Fibroblast of peridontal ligament (primary cell): ENCODE data around the gene PCSK7.
"Not testable (repeated sequence)": the region's sequence is repeated elsewhere in the genome, so short reads cannot be mapped to it uniquely, and the experiment has no call there.

Experiments
- DNase-seq: peaks from one replicate; pipeline ENCODE4 v3.0.0-alpha.2; 2010; ENCODE audit errors: extremely low read depth

PCSK7 gene

DNA sequence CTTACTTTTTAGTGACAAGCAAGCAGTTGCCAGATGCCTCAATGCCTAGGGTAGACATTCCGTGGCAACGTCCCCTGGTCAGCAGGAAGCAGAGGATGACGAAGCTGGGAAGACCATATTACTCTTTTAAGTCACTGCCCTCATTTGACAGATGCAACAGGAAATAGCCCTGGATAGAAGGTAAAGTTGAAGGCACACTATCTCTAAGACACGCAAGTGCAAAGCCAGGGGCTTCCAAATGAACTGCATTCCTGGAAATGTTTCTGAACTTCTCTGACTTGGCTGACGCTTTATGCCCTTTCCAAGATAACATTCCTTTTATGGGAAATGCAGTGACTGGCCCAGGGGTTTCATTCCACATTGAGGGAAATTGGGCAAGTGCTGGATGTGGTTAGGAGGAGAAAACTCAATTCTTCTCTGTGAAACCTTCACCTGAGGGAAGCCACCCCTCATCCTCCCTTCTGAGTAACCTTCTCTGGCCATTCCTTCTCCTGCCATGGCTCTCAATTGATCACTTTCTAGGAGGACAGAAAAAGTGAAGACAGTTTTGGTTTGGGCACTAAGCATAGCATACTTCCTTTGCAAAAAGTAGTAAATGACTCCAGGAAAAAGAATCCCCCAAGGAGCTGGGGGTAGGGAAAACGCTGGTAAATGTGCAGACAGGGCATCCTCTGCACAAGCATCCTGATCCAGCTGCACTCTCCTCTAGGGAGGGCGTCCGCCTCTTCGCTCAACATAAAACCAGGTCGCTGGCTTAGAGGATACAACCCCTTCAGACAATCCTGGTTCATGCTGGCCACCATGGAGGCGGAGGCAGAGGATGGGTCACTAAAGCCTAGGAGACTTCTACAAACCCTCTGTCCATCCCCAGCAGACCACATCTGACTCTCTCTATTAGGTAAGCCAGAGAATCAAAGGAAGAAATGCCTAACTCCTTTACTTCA lies 14.5 kb downstream of the PCSK7 start:
- DNase-seq, result peak; percentile 87

DNA sequence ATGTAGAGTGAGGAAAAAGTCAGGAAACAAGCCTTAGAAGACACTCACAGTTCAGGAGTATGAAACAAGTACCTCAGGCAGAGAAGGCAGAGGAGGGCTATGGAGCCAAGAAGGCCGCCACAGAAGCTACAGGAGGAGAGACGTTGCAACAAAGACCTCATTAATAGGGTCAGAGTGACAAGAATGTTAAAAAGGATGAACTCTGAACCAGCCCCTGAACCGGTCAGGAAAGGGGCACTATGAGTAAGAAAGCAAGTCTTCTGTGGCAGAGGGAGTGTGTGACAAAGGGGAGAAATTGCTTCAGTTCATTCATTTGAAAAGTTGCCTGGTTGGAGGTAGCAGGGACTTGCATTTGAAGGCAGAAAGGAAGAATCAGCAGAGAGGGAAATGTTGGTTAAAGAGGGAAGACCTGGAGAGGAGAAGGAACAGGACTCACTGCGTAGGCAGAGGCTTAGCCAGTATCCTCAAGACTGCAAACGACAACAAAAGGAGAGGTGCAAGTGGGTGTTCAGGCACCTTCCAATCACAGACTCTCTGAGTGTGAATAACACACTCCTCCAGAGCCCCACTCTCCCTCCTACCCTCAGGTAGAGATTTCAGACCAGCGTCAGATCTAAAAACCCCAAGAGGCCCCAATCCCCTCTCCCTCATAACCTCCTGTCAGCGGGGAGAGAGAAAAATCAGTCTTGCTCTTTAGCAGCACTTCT lies 17.3 kb downstream of the PCSK7 start:
- DNase-seq, result no peak

DNA sequence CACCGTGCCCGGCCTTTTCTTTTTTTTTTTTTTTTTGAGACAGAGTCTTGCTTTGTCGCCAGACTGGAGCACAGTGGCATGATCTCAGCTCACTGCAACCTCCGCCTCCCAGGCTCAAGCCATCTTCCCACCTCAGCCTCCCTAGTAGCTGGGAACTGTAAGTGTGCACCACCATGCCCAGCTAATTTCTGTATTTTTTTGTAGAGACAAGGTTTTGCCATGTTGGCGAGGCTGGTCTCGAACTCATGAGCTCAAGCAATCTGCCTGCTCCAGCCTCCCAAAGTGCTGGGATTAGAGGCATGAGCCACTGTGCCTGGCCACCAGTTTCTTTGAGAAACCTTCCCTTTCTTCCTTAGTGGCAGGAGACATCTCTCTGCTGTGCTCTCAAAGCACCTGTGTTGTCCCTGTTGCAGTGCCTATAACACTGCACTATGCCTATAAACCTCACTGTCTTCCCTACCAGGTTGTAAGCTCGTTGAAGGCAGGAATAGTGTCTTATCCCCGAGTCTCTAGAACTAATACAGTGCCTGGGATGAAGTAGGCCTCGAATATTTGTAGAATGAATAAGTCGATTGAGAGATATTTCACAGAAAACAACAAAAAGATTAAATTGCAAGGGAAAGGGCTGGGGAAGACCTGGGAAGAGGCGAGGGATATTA lies 19.0 kb downstream of the PCSK7 start:
- DNase-seq, result no peak

DNA sequence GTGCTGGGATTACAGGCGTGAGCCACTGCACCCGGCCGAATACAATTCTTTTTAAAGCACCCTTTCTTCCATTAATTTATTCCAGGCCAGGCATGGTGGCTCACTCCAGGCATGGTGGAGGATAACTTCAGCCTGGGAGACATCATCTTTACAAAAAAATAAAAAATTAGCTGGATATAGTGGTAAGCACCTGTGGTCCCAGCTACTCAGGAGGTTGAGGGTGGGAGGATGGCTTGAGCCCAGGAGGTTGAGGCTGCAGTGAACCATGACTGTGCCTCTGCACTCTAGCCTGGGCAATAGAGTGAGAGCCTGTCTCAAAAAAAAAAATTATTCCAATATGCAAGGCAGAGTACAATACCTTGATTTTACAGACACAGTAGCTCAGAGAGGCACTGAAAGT lies 21.3 kb downstream of the PCSK7 start:
- DNase-seq, result no peak

DNA sequence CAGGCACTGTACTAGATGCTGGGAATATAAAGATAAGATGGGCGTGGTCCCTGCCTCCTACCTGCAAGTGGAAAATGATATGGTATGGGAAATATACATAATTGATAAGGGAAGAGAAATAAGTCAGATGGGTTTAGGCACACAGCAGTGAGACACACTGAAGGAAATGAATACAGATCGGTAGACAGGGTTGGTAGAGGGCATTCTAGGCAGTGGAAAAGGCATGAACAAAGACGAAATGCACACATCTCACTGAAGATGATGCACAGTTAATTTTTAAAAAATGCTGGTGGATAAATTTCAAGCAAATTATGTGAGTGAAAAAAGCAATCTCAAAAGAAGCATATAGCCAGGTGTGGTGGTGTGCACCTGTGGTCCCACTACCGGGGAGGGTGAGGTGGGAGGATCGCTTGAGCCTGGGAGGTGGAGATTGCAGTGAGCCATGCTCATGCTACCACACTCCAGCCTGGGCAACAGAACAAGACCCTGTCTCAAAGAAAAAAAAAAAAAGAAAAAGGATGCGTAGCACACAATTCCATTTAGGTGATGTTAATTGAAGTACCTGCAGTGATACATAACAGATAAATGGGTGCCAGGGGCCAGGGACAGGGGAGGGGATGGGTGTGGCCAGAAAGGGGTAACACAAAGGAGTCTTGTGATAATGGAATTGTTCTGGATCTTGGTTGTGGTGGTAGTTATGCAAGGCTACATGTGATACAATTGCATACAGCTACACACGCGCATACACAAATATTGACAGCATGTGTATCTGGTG lies 22.3 kb downstream of the PCSK7 start:
- peak; percentile 47 for DNase-seq

DNA sequence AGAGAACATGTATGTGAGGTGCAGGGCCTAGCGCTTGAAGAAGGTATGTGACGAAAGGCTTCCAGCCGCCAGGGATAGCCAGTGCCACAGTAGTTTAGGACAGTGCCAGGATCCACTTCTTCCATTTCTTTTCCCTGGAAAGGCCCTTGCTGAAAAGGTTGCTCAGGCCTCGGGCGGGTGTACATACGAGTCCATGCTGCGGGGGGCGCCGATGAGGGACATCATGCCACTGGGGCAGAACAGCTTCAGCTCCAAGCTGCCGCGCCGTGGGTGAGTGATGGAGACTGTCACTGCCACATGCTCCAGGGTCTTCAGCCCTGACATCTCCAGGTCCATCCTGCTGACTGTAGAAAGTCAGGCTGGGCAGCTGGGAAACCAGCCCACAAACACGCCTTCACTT lies 23.2 kb downstream of the PCSK7 start:
- DNase-seq, result not testable (repeated sequence)

DNA sequence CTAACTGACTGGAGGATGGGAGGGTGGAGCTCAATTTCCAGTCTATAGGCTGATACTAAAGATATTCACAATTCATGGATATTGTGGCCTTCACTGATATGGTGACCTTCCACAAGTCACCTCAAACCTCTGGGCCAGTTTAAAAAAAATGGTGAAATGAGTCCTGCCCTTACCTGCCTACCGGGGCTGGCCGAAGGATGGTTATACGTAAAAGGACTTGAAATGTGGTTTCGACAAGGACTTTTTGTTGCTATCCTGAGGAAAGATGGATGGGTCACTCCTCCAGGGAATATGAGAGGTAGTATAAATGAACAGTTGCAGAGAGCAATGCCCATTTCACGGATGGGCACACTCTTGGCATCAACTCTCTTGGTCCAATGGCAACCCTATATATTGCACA lies 24.4 kb downstream of the PCSK7 start:
- not testable (repeated sequence) for DNase-seq

DNA sequence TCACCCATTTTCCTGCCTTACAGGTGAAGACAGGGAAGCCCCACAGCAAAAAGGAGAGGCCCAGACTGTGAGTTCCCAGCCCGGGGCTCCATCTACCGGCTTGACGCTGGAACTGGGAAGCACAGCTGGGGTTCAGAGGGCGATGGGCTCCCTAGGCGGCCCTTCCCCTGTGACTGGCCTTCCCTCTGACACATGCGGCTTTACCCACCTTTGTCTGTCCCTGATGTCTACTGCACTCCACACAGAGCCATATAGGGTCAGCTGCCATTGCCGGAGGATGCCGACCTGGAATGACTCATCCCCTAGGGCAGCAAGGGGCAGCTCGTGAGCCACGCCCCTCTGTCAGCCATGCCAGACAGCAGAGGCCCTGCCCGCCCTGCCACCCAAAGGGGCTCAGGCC lies 25.0 kb downstream of the PCSK7 start:
- not testable (repeated sequence) for DNase-seq

DNA sequence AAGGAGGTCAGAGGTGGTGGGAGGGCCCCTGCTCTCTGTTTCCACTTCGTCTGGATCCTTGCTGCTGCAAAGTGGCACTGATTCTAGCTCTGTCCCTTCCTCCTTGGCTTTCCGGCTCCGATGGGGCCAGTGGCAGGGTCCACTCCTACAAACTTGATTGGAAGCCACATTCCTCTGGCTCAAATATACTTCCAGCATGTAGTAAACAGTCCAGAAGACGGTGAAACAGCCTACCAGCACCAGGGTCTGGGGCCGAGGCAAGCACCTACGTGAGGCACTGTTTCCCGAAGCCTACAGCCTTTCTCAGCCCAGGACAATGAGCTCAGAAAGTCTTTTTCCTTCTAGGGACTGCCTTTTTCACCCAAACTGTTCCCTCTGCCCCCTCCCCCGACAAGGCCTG lies 25.8 kb downstream of the PCSK7 start:
- DNase-seq, result not testable (repeated sequence)

DNA sequence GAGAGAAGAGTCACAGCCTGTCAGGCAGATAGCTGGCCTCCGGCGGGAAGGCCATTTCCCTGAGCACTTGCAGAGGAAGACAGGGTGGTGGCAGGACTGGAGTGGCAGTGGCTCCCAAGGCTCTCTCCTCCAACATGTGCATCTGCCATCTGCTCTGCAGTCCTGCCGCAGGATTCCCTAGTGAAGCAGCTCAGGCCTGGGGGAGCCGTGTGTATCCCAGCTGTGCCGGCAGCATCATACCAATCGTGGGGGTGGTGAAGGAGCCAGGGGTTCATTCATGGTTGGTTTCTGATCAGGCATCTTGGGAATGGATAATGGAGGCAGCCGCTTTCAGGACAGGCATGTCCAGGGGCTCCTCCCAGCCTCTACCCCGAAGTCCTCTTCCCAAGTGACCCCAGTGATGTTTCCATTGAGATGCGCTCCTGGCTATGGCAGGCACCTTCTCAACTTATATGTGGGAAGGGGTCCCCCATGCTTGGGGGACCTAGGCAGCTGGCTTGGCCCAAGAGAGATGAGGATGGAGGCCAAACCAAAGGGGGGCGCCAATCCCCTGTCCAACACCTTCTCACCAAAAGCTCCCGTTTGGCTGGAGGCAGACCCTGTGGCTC lies 26.6 kb downstream of the PCSK7 start:
- DNase-seq, result peak; percentile 11

DNA sequence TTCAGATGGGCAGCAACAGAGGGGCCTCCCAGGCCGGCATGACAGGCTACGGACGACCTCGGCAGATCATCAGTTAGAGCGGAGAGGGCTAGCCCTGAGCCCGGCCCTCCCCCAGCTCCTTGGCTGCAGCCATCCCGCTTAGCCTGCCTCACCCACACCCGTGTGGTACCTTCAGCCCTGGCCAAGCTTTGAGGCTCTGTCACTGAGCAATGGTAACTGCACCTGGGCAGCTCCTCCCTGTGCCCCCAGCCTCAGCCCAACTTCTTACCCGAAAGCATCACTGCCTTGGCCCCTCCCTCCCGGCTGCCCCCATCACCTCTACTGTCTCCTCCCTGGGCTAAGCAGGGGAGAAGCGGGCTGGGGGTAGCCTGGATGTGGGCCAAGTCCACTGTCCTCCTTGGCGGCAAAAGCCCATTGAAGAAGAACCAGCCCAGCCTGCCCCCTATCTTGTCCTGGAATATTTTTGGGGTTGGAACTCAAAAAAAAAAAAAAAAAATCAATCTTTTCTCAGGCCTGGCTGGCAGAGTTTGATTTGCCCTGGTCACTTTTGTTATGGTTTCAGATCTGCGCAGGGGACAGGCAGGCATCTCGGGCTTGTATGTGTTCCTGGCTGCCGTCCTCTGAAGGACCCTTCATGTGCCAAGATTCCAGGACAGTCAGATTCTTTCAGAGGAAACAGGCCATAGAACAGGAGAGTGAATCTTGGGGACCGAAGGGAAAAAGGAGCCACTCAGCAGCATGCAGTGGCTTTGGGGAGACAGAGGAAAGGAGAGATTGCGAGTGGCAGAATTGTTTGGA lies 27.4 kb downstream of the PCSK7 start:
- DNase-seq, result no peak

DNA sequence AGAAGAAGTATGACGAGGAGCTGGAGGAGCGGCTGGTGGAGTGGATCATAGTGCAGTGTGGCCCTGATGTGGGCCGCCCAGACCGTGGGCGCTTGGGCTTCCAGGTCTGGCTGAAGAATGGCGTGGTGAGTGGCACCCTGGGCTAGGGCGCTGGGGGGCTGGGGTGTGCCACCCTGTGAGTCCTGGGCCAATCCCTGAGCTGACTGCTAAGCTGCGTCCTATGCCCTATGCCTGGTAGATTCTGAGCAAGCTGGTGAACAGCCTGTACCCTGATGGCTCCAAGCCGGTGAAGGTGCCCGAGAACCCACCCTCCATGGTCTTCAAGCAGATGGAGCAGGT lies 28.8 kb downstream of the PCSK7 start:
- no peak for DNase-seq

DNA sequence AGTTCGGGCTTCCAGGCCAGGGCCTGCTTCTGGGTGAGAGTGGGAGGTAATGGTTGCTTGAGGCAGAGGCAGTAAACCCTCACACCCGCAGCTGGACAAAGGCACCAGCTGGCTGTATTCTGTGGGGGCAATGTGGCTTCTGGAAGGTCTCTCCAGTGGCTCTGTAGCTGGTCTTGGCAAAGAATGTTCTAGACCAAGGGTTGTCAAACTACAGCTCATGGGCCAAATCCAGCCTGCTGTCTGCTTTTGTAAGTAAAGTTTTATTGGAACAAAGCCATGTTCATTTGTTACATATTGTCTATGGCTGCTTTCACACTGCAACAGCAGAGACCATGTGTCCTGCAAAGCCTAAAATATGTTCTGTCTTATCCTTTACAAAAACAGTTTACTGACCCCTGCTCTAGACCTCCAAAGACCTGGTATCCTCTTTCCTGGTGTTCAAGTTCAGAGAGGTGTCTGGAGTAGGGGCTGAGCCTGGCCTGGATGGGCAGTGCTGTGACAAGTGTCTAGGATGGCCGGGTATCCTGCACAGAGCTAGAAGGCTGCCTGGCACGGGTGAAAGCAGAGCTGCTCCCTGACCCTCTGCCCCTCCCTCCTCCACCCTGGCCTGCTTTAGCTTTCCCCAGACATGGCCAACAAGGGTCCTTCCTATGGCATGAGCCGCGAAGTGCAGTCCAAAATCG lies 29.3 kb downstream of the PCSK7 start:
- DNase-seq, result peak; percentile 35

DNA sequence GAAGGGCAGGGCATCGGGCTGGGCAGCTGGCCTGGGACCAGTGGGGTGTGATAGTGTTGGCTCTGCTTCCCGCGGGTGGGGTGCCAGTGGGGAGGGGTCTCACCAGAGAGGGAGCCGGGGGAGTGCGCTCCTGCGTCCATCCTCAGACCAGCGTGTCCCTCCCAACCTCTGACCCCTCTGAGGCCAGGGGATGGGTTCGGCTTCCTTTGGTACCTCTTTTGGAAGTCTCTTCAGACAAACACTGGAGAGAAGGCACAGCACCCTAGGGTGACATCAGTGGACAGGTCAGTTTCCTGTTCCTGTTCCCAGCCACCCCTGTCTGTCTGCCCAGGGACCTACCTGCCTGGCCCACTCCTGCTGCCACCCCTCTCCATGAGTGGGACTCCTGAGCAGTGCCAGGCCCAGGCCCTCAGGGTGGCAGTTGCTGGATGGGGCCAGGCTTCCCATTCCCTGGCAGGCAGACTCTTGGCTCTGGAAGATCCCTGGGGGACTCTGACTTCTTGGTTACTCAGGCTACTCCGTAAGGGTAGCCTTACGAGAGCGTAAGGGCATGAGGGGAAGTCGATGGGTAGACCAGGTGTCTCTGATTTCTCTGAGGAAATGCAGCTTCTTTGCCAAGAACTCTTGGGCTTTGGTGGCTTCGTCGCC lies 30.1 kb downstream of the PCSK7 start:
- peak; percentile 52 for DNase-seq

DNA sequence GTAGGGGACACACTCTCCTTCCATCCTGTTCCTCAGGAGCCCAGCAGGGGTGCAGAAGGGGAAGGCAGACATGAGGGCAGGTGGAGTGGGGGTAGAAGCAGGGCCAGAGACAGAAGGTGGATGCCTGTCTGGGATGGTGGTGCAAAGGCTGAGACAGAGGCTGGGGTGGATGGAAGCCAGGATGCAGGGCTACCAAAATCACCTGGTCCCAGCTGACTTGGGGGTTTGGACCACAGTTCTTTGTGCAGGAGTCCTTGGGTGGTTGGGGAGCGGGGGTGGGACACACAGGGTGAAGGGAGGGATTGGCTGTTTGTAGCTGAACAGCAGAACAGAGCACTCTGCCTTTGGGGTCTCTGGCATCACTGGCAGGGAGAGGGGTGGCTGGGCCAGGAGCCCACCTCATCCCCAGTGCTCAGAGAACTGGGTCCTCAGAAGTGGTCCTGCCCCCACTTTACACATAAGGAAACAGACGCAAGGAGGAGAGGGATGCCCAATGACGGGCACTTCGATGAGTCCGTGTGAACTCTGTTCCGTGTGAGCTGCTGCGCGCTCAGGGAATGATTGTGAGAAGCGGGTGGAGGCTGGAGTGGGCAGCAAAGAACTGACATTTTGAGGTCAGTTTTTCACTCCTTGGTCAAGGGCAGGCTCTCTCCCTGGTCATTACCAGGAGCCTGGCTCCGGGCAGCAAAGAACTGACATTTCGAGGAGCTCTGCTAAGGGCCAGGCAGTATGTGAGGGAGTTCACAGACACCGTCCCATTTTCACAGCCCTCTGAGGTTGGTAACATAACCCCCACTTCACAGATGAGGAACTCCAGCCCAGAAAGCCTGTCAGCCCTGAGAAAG lies 30.8 kb downstream of the PCSK7 start:
- DNase-seq, result peak; percentile 45

DNA sequence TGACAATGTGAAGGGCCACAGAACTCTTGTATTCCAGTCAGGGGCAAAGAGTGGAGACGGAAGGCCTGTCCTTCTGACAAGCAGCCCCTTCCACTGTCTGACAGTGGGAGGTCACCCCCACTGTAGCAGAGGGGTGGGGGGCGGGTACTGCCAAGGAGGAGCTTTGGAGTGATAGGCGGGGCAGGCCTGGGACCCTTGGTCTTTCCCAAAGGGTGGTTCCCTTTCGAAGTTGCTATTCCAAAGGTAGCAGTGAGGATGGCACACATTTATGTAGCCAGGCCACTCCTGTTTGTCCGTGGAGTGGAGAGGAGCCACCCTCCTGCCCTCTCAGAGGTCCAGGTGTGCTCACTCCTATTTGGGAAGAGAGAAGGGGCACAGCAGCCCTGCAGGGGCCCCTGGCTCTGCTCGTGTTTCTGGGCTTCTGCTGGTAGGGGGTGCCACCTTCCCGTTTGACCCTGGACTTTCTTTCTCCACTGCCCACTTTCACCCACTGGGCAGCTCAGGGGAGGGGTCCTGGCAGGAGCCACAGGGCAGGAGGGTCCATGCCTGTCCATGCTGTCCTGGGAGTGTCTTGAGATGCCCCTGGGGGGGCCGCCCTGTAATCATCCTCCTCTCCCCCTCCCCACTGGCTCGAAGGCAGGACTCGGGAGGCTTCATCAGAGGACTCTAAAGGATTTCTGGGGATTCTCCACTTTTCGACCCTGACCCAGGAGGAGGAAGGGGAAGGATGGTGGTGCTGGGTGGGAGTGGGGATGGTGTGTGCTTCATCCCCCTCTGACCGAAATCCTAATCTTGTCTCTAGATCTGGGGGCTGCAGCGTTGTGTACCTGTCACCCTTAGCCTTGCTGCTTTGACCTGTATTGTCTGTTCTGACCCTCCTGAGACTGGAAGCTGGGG lies 31.7 kb downstream of the PCSK7 start:
- peak; percentile 24 for DNase-seq
